ENCODE data around the gene CLBA1.

GRCh38 chr14:104996483-104996882 is 10.9 kb downstream of the CLBA1 start:
- TF ChIP-seq EZH2 (IDR thresholded peaks at IDR 0.05; ENCODE audit: borderline replicate concordance, low read length): no peak
- TF ChIP-seq, protein P1, sequence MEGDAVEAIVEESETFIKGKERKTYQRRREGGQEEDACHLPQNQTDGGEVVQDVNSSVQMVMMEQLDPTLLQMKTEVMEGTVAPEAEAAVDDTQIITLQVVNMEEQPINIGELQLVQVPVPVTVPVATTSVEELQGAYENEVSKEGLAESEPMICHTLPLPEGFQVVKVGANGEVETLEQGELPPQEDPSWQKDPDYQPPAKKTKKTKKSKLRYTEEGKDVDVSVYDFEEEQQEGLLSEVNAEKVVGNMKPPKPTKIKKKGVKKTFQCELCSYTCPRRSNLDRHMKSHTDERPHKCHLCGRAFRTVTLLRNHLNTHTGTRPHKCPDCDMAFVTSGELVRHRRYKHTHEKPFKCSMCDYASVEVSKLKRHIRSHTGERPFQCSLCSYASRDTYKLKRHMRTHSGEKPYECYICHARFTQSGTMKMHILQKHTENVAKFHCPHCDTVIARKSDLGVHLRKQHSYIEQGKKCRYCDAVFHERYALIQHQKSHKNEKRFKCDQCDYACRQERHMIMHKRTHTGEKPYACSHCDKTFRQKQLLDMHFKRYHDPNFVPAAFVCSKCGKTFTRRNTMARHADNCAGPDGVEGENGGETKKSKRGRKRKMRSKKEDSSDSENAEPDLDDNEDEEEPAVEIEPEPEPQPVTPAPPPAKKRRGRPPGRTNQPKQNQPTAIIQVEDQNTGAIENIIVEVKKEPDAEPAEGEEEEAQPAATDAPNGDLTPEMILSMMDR (conservative IDR thresholded peaks at IDR 0.05 in 1 of 2, IDR thresholded peaks at IDR 0.05 in 1 of 2; ENCODE audit: extremely low read depth in 1 of 2, insufficient read depth in 1 of 2, low read depth in 1 of 2, low read length in 2 of 2): no peak

All from mammary epithelial cell (primary cell).